HFFc6 (cell line): Measurements from ENCODE around the gene ADAMTS17. TPM values are rescaled to one million over a fixed set of nuclear protein-coding genes. Genes with fewer than 3 reads are reported as not detected.

Experiments
- DNase-seq: peaks from one replicate; pipeline ENCODE4 v3.0.0-alpha.2; 2018
- H3K27ac Mint-ChIP-seq: 2 replicates; pipeline ENCODE4 v1.8.0; 2020; ENCODE audit warnings: mild to moderate bottlenecking, mixed read lengths
- H3K27me3 Mint-ChIP-seq: 2 replicates; pipeline ENCODE4 v1.8.0; 2021; ENCODE audit warnings: mild to moderate bottlenecking, moderate library complexity, mixed read lengths; ENCODE audit not compliant: insufficient read depth
- H3K36me3 Mint-ChIP-seq: 2 replicates; pipeline ENCODE4 v1.8.0; 2021; ENCODE audit warnings: low read depth, mixed read lengths
- H3K4me1 Mint-ChIP-seq: 2 replicates; pipeline ENCODE4 v1.8.0; 2020; ENCODE audit warnings: low read depth, mixed read lengths
- H3K4me3 Mint-ChIP-seq: 2 replicates; pipeline ENCODE4 v1.8.0; 2020; ENCODE audit warnings: mild to moderate bottlenecking, moderate library complexity, mixed read lengths
- H3K9me3 Mint-ChIP-seq: 2 replicates; pipeline ENCODE4 v1.8.0; 2020; ENCODE audit warnings: mild to moderate bottlenecking, mixed read lengths
- CTCF ChIP-seq: fragments of 200-600 bp; sonication (generic); IDR thresholded peaks from 2 replicates; pipeline ENCODE4 v1.5.0; 2021; ENCODE audit warnings: antibody characterized with exemption, mild to moderate bottlenecking
- total RNA-seq, 6 experiments: library from RNA; stranded (reverse); fragmentation: NEBNext Ultra II Directional; extraction: Animal tissue kit (Norgen Biotek cat#: 25700); gene quantifications; 2 replicates in 1 of 6; 3 replicates in 5 of 6; pipeline ENCODE4 v1.2.3, GENCODE V29; 2021

The ADAMTS17 gene
- total RNA-seq, 6 experiments from 2014 or later = not detected

GRCh38 chr15:100229181-100230163 is 112.3 kb downstream of the ADAMTS17 start:
- Mint-ChIP-seq H3K27me3 (no peaks in the 10 kb centered on the region; the same call in none of the 2 replicates), H3K9me3 (peaks cover 62% of the 10 kb centered on the region), H3K4me1 (no peaks in the 10 kb centered on the region), H3K4me3 (no peak overlapping the region), H3K36me3 (peaks cover 17% of the 10 kb centered on the region), H3K27ac (no peak overlapping the region)
- DNase-seq = no peak
- no peak for TF ChIP-seq CTCF

- Mint-ChIP-seq H3K27ac (no peak overlapping the region), H3K27me3 (no peaks in the 10 kb centered on the region; the same call in none of the 2 replicates), H3K9me3 (peaks cover 52% of the 10 kb centered on the region), H3K4me3 (no peak overlapping the region), H3K36me3 (peaks cover 17% of the 10 kb centered on the region), H3K4me1 (no peaks in the 10 kb centered on the region)
- no peak for TF ChIP-seq CTCF
- no peak for DNase-seq
Measured at GRCh38 chr15:100227781-100228180, 114.0 kb downstream of the ADAMTS17 start.

- Mint-ChIP-seq H3K36me3 (peaks cover 17% of the 10 kb centered on the region), H3K27me3 (no peaks in the 10 kb centered on the region; the same call in none of the 2 replicates), H3K27ac (no peak overlapping the region), H3K4me1 (no peaks in the 10 kb centered on the region), H3K9me3 (peaks cover 61% of the 10 kb centered on the region), H3K4me3 (no peak overlapping the region)
- TF ChIP-seq CTCF = no peak
- DNase-seq = no peak
Measured at GRCh38 chr15:100226107-100226506, 115.7 kb downstream of the ADAMTS17 start.

- DNase-seq = no peak
- no peak overlapping the region for H3K4me3 Mint-ChIP-seq
Measured at GRCh38 chr15:100224206-100225185, 117.3 kb downstream of the ADAMTS17 start.

More at GRCh38 chr15:100224206-100225185, 117.3 kb downstream of the ADAMTS17 start:
- H3K27me3 Mint-ChIP-seq = no peaks in the 10 kb centered on the region; the same call in none of the 2 replicates
- peaks cover 16% of the 10 kb centered on the region for H3K36me3 Mint-ChIP-seq
- peaks cover 62% of the 10 kb centered on the region for H3K9me3 Mint-ChIP-seq
- H3K4me1 Mint-ChIP-seq = no peaks in the 10 kb centered on the region
- TF ChIP-seq CTCF = no peak
- no peak overlapping the region for H3K27ac Mint-ChIP-seq
